Measurements from ENCODE around the gene JCAD. TPM values are rescaled to one million over a fixed set of nuclear protein-coding genes. Genes with fewer than 3 reads are reported as not detected.

JCAD gene
- total RNA-seq, 4 donors from 2014 or later = 25.6 to 99.1 (median 49.9) TPM

DNA sequence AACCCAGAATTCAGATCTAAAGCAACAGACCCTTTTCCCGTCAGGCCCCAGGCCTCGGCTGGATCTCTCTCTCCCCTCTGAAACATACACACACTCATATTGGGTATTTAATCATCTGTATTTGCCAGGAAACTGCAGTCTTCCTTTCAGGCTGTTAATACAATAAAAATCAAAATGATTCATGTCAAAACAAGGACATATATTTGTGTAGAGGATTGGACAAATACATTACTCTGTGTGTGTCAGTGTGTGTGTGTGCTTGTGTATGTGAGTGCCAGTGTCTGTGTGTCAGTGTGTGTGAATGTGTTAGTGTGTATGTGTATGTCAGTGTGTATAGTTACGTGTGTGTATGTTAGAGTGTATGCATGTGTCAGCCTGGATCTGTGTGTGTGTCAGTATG, 90.8 kb downstream of the JCAD start:
- intact Hi-C loops (cut with DNase I; ENCODE audit: low total_unique reads) = no loop called here
- Histone ChIP-seq H3K27me3 (no peaks in the 10 kb centered on the region), H3K9me3 (no peaks in the 10 kb centered on the region), H3K27ac (no peak overlapping the region), H3K36me3 (no peaks in the 10 kb centered on the region), H3K4me3 (no peak overlapping the region), H3K4me1 (no peaks in the 10 kb centered on the region)
- TF ChIP-seq POLR2A (IDR thresholded peaks at IDR 0.05) (no peak), CTCF (IDR thresholded peaks at IDR 0.05) (no peak)
- no peak for DNase-seq

DNA sequence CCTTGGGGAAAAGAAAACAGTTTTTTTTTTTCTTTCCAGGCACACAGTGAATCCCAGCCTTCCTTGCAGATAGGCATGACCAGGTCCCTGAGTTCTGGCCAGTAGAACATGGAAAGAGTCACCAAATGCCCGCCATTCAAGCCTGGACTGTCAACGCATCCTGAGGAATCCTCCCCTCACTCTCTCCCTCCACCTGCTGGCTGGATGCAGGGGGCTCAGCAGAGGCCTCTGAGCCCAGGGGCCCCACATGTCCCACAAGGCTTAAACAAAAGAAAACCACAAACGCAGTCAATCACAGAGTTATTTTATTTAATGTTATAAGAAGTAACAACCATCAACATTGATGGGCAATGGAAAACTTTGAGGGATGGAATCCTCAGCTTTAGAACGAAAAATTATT, 93.1 kb downstream of the JCAD start:
- H3K9me3 ChIP-seq = no peaks in the 10 kb centered on the region
- intact Hi-C loops (cut with DNase I; ENCODE audit: low total_unique reads) = no loop called here
- no peaks in the 10 kb centered on the region for H3K4me1 ChIP-seq
- no peak overlapping the region for H3K4me3 ChIP-seq
- no peak for TF ChIP-seq POLR2A (IDR thresholded peaks at IDR 0.05)
- TF ChIP-seq CTCF (IDR thresholded peaks at IDR 0.05) = no peak
- DNase-seq = no peak
- no peaks in the 10 kb centered on the region for H3K27me3 ChIP-seq
- no peak overlapping the region for H3K27ac ChIP-seq
- no peaks in the 10 kb centered on the region for H3K36me3 ChIP-seq

Data from uterus (tissue), 4 donors.